Measurements from ENCODE around the gene ZNF385C.

DNA sequence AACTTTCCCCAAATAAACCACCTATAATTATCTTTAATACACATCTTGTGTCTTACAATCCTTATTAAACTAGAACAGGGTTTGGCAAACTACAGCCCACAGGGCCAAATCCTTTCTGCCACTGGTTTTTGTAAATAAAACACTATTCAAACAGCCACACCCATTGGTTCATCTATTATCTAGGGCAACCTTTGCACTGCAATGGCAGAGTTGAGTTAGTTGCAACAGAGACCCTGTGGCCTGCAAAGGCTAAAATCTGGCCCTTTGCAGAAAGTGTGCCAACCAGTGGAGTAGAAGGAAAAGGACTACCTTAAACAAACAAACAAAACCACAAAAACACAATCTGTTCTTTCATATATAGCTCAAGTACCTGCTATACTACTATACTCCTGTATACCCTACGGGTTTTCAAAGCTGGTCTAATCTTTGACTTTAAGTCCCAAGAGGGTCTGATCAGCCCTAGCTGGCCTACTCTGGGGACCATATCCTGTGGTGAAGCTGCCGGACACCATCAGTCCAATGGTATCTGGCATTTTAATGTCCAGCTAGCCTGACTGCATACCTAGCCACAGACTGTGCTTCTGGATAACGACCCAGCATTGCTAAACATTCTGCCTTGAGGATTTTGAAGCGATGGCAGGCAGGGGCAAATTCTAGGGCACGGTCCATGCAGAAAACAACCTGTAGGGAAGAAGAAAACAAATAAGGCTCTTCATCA, 108.4 kb downstream of the ZNF385C start:
- no peak for TF ChIP-seq EZH2 (IDR thresholded peaks at IDR 0.05; ENCODE audit: low read length)
- TF ChIP-seq, protein P1, sequence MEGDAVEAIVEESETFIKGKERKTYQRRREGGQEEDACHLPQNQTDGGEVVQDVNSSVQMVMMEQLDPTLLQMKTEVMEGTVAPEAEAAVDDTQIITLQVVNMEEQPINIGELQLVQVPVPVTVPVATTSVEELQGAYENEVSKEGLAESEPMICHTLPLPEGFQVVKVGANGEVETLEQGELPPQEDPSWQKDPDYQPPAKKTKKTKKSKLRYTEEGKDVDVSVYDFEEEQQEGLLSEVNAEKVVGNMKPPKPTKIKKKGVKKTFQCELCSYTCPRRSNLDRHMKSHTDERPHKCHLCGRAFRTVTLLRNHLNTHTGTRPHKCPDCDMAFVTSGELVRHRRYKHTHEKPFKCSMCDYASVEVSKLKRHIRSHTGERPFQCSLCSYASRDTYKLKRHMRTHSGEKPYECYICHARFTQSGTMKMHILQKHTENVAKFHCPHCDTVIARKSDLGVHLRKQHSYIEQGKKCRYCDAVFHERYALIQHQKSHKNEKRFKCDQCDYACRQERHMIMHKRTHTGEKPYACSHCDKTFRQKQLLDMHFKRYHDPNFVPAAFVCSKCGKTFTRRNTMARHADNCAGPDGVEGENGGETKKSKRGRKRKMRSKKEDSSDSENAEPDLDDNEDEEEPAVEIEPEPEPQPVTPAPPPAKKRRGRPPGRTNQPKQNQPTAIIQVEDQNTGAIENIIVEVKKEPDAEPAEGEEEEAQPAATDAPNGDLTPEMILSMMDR (optimal IDR thresholded peaks at IDR 0.05 in 1 of 3, IDR thresholded peaks at IDR 0.05 in 1 of 3, conservative IDR thresholded peaks at IDR 0.05 in 1 of 3; ENCODE audit: extremely low read depth in 1 of 3, insufficient read depth in 2 of 3, low read length in 3 of 3) = no peak
